Breast epithelium (tissue), 3 donors: ENCODE measurements around the gene MAJIN.

Experiments used
- CTCF ChIP-seq, 3 donors: fragments of 450-650 bp; IDR thresholded peaks; one replicate each; pipeline ENCODE4 v1.5.1; 2016 to 2017; ENCODE audit warnings: antibody characterized with exemption in 3 of 3, mild to moderate bottlenecking in 3 of 3, moderate library complexity in 3 of 3
- POLR2A ChIP-seq: fragments of 450-650 bp; IDR thresholded peaks from one replicate; pipeline ENCODE4 v1.6.1; 2016; ENCODE audit warnings: antibody characterized with exemption, mild to moderate bottlenecking, moderate library complexity
- POLR2AphosphoS5 ChIP-seq, 3 donors: sonication (generic); formaldehyde crosslinking; IDR thresholded peaks; one replicate each; pipeline ENCODE4 v1.6.1; 2017; ENCODE audit warnings: antibody characterized with exemption in 3 of 3

GRCh38 chr11:65021509-65021908 lies 49.6 kb upstream of the MAJIN start:
- TF ChIP-seq CTCF (IDR thresholded peaks at IDR 0.05) (no peak), POLR2AphosphoS5 (IDR thresholded peaks at IDR 0.05) (no peak), POLR2A (no peak)
